PC-9 (cell line): ENCODE measurements around the gene CHST15. TPM values are rescaled to one million over a fixed set of nuclear protein-coding genes. Genes with fewer than 3 reads are reported as not detected.

Experiments
- BruUV-seq: library from RNA; stranded (reverse); fragments of 400-500 nt; replicated peaks from 2 replicates; lab custom pipeline; 2021; lab: Mats Ljungman, UMichigan
- CTCF ChIA-PET: fragments of 300-600 bp; sonication (Branson Sonifier 250); formaldehyde crosslinking; loops from one replicate; lab custom pipeline; 2022; ENCODE audit warnings: antibody characterized with exemption; lab: Charles Lee
- POLR2A ChIA-PET: fragments of 300-600 bp; sonication (Branson Sonifier 250); formaldehyde crosslinking; loops from one replicate; lab custom pipeline; 2022; ENCODE audit warnings: antibody characterized with exemption; ENCODE audit not compliant: unreplicated experiment; lab: Charles Lee
- DNase-seq, 2 experiments: peaks; one replicate each; pipeline versions ENCODE4 v3.0.0 to v3.0.0-alpha.2; 2015 to 2022; ENCODE audit warnings: mixed read lengths in 1 of 2
- H2AFZ ChIP-seq: fragments of 200-600 bp; sonication (generic); 2 replicates; pipeline ENCODE4 v1.8.1; 2017; ENCODE audit warnings: antibody characterized with exemption
- H3F3A ChIP-seq: fragments of 200-600 bp; sonication (generic); 2 replicates; pipeline ENCODE4 v1.8.1; 2017; ENCODE audit warnings: antibody characterized with exemption, mild to moderate bottlenecking, low read depth; ENCODE audit not compliant: insufficient read depth
- H3K27ac ChIP-seq: fragments of 200-600 bp; sonication (generic); 2 replicates; pipeline ENCODE4 v1.6.1; 2016; ENCODE audit warnings: mixed run types
- H3K27me3 ChIP-seq: fragments of 200-600 bp; sonication (generic); 2 replicates; pipeline ENCODE4 v1.6.1; 2016; ENCODE audit warnings: low read depth, mixed run types; ENCODE audit not compliant: insufficient read depth
- H3K36me3 ChIP-seq: fragments of 200-600 bp; sonication (generic); 2 replicates; pipeline ENCODE4 v1.6.1; 2016; ENCODE audit warnings: low read depth, mixed run types
- H3K4me1 ChIP-seq: fragments of 200-600 bp; sonication (generic); replicated peaks from 2 replicates; pipeline ENCODE4 v1.6.1; 2016; ENCODE audit warnings: mixed run types; ENCODE audit not compliant: insufficient read depth
- H3K4me2 ChIP-seq: fragments of 200-600 bp; sonication (generic); 2 replicates; pipeline ENCODE4 v1.6.1; 2017; ENCODE audit warnings: mixed run types
- H3K4me3 ChIP-seq: fragments of 200-600 bp; sonication (generic); 2 replicates; pipeline ENCODE4 v1.6.1; 2016; ENCODE audit warnings: mixed run types
- H3K79me2 ChIP-seq: fragments of 200-600 bp; sonication (generic); 2 replicates; pipeline ENCODE4 v1.6.1; 2017; ENCODE audit warnings: low read depth, mixed run types
- H3K9me2 ChIP-seq: fragments of 200-600 bp; sonication (generic); 2 replicates; pipeline ENCODE4 v1.8.1; 2017; ENCODE audit warnings: mild to moderate bottlenecking; ENCODE audit not compliant: insufficient read depth
- H3K9me3 ChIP-seq: fragments of 200-600 bp; sonication (generic); 2 replicates; pipeline ENCODE4 v1.8.1; 2016; ENCODE audit warnings: low read depth; ENCODE audit not compliant: insufficient read depth
- H4K20me1 ChIP-seq: fragments of 200-600 bp; sonication (generic); 2 replicates; pipeline ENCODE4 v1.8.1; 2017; ENCODE audit not compliant: insufficient read depth
- EZH2 ChIP-seq: fragments of 200-600 bp; sonication (generic); IDR thresholded peaks from 2 replicates; pipeline ENCODE4 v1.8.0; 2017; ENCODE audit warnings: antibody characterized with exemption, low read depth
- intact Hi-C: fragments of 100-400 bp; cut with micrococcal nuclease; formaldehyde crosslinking; loops from one replicate; pipeline ENCODE4 v1.10.0; 2022; ENCODE audit not compliant: unreplicated experiment
- total RNA-seq: library from RNA; stranded (reverse); gene quantifications from 2 replicates; pipeline ENCODE4 v1.2.3, GENCODE V29; 2021
- TF ChIP-seq, protein P1 (sequence below): fragments of 200-600 bp; sonication (generic); conservative IDR thresholded peaks from 2 replicates; pipeline ENCODE4 v1.6.1; 2017; ENCODE audit warnings: mixed run types, antibody characterized with exemption, mild to moderate bottlenecking, moderate library complexity

CHST15 gene
- total RNA-seq, 1 experiment from 2014 or later = 24.6 TPM

- H3K4me2 ChIP-seq = no peak overlapping the region
These were observed 125.7 kb downstream of the CHST15 start for GRCh38 chr10:123967626-123968243.

GRCh38 chr10:123966896-123967231 lies 126.5 kb downstream of the CHST15 start:
- H4K20me1 ChIP-seq = no peaks in the 10 kb centered on the region
- POLR2A ChIA-PET = no interaction called here
- BruUV-seq = no TSS peak
- CTCF ChIA-PET = no interaction called here
- no peak overlapping the region for H3K4me2 ChIP-seq
- peaks cover 53% of the 10 kb centered on the region for H3K27me3 ChIP-seq
- H3F3A ChIP-seq = no peaks in the 10 kb centered on the region
- H3K79me2 ChIP-seq = no peaks in the 10 kb centered on the region
- H3K27ac ChIP-seq = no peak overlapping the region
- no peak overlapping the region for H3K4me3 ChIP-seq
- intact Hi-C loops = loop anchor here (1.0 kb wide), 1 partner anchor 385 kb away; no protein-coding TSS in a partner anchor
- TF ChIP-seq, protein P1, sequence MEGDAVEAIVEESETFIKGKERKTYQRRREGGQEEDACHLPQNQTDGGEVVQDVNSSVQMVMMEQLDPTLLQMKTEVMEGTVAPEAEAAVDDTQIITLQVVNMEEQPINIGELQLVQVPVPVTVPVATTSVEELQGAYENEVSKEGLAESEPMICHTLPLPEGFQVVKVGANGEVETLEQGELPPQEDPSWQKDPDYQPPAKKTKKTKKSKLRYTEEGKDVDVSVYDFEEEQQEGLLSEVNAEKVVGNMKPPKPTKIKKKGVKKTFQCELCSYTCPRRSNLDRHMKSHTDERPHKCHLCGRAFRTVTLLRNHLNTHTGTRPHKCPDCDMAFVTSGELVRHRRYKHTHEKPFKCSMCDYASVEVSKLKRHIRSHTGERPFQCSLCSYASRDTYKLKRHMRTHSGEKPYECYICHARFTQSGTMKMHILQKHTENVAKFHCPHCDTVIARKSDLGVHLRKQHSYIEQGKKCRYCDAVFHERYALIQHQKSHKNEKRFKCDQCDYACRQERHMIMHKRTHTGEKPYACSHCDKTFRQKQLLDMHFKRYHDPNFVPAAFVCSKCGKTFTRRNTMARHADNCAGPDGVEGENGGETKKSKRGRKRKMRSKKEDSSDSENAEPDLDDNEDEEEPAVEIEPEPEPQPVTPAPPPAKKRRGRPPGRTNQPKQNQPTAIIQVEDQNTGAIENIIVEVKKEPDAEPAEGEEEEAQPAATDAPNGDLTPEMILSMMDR = no peak
- TF ChIP-seq EZH2 = no peak
- no peaks in the 10 kb centered on the region for H3K4me1 ChIP-seq
- no peak for DNase-seq
- no peaks in the 10 kb centered on the region for H3K9me3 ChIP-seq
- no peak overlapping the region for H2AFZ ChIP-seq
- H3K9me2 ChIP-seq = no peaks in the 10 kb centered on the region
- no peaks in the 10 kb centered on the region for H3K36me3 ChIP-seq

More at GRCh38 chr10:123967626-123968243, 125.7 kb downstream of the CHST15 start:
- Histone ChIP-seq H3K9me3 (no peaks in the 10 kb centered on the region), H3K27ac (no peak overlapping the region), H3K4me3 (no peak overlapping the region), H3K36me3 (no peaks in the 10 kb centered on the region), H4K20me1 (no peaks in the 10 kb centered on the region), H3K4me1 (no peaks in the 10 kb centered on the region), H2AFZ (no peak overlapping the region), H3K9me2 (no peaks in the 10 kb centered on the region), H3K79me2 (no peaks in the 10 kb centered on the region), H3F3A (no peaks in the 10 kb centered on the region), H3K27me3 (peaks cover 46% of the 10 kb centered on the region)
- TF ChIP-seq, protein P1 = peak; percentile 77
- no peak for TF ChIP-seq EZH2
- ChIA-PET POLR2A (no interaction called here), CTCF (no interaction called here)
- intact Hi-C loops = loop anchor here (1.0 kb wide), 1 partner anchor 385 kb away; no protein-coding TSS in a partner anchor
- no TSS peak for BruUV-seq
- DNase-seq = peak in 1 of 2 experiments; percentile 49

GRCh38 chr10:123965973-123966895 lies 127.2 kb downstream of the CHST15 start:
- Histone ChIP-seq H3K9me2 (no peaks in the 10 kb centered on the region), H4K20me1 (no peaks in the 10 kb centered on the region), H2AFZ (no peak overlapping the region), H3K27me3 (peaks cover 55% of the 10 kb centered on the region), H3K79me2 (no peaks in the 10 kb centered on the region), H3K4me3 (no peak overlapping the region), H3K36me3 (no peaks in the 10 kb centered on the region), H3K4me1 (no peaks in the 10 kb centered on the region), H3K27ac (no peak overlapping the region), H3F3A (no peaks in the 10 kb centered on the region), H3K9me3 (no peaks in the 10 kb centered on the region), H3K4me2 (no peak overlapping the region)
- no peak for DNase-seq
- no TSS peak for BruUV-seq
- CTCF ChIA-PET = interaction anchor here (0.6 kb wide), 1 partner anchor 731 kb away, joined by 6 read pairs; no protein-coding TSS in a partner anchor
- TF ChIP-seq EZH2 = no peak
- TF ChIP-seq, protein P1 = no peak
- POLR2A ChIA-PET = no interaction called here
- intact Hi-C loops = no loop called here
